Measurements from ENCODE around the gene KLHL29.

GRCh38 chr2:23388294-23388693, 3.3 kb downstream of the KLHL29 start:
- TF ChIP-seq CTCF (IDR thresholded peaks at IDR 0.05; ENCODE audit: insufficient read depth, low read depth, low read length) = no peak
- no peak for TF ChIP-seq EZH2 (IDR thresholded peaks at IDR 0.05; ENCODE audit: insufficient read depth, low read length)
